ENCODE data around the gene CSH1. TPM values are rescaled to one million over a fixed set of nuclear protein-coding genes. Genes with fewer than 3 reads are reported as not detected.
"Not testable (repeated sequence)": the region's sequence is repeated elsewhere in the genome, so short reads cannot be mapped to it uniquely, and the experiment has no call there.

CSH1 gene
- 1 to 10 TPM in 1 of 4 donors, not detected in 3; 2.7 TPM for polyA plus RNA-seq (ENCODE audit: insufficient read length in 4 of 4)

GRCh38 chr17:63896524-63897354 lies at the start of gene CSH1:
Gene CSH1, minus strand, starts transcription at chr17:63896574. Its CDS starts 63 bp downstream, at chr17:63896511.
- not testable (repeated sequence) for DNase-seq (ENCODE audit: low read depth in 4 of 4, low spot score in 3 of 4)

GRCh38 chr17:63945784-63946439 lies 49.5 kb upstream of the CSH1 start:
- peak in 1 of 4 donors; percentile 51 for DNase-seq (ENCODE audit: low read depth in 4 of 4, low spot score in 3 of 4)

- no peak for DNase-seq (ENCODE audit: low read depth in 4 of 4, low spot score in 3 of 4)
Measured at GRCh38 chr17:63944736-63945499, 48.5 kb upstream of the CSH1 start.

- no peak for DNase-seq (ENCODE audit: low read depth in 4 of 4, low spot score in 3 of 4)
Measured at GRCh38 chr17:63943745-63944144, 47.4 kb upstream of the CSH1 start.

GRCh38 chr17:63942309-63942985 lies 46.1 kb upstream of the CSH1 start:
- DNase-seq (ENCODE audit: low read depth in 4 of 4, low spot score in 3 of 4), result no peak

DNA sequence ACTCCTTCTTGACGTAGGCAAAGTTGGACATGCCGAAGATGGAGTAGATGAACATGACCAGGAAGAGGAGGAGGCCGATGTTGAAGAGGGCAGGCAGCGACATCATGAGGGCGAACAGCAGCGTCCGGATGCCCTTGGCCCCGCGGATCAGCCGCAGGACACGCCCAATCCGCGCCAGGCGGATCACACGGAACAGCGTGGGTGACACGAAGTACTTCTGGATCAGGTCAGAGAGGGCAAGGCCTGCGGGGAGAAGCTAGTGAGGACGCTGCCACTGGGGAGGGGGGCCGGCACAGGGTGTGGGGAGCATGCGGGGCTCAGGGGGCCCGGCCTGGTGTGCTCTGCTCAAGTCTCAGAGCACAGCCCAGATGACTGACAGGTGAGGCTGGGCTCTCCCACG lies 45.4 kb upstream of the CSH1 start:
- no peak for DNase-seq (ENCODE audit: low read depth in 4 of 4, low spot score in 3 of 4)

GRCh38 chr17:63941162-63941561 lies 44.8 kb upstream of the CSH1 start:
- DNase-seq (ENCODE audit: low read depth in 4 of 4, low spot score in 3 of 4), result no peak

DNA sequence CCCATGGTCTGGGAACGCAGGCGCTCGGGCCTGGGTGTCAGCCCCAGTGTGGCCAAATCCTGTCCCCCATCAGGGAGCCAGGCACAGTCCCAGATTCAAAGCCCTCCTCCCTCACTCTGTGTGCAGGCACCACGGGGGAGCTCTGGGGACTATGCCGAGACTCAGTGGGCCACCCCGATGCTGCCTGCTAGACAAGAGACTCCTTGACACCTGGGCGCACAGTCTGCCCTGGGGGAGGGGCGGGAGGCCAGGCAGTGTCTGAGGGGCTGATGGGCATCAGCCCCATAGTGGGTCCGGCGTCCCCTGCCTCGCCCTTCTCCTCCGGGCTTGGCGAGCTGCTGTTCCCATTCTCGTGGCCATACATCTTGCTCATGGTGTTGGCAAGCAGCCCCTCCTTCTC lies 44.2 kb upstream of the CSH1 start:
- no peak for DNase-seq (ENCODE audit: low read depth in 4 of 4, low spot score in 3 of 4)

- no peak for DNase-seq (ENCODE audit: low read depth in 4 of 4, low spot score in 3 of 4)
Measured at GRCh38 chr17:63939884-63940283, 43.5 kb upstream of the CSH1 start.

DNA sequence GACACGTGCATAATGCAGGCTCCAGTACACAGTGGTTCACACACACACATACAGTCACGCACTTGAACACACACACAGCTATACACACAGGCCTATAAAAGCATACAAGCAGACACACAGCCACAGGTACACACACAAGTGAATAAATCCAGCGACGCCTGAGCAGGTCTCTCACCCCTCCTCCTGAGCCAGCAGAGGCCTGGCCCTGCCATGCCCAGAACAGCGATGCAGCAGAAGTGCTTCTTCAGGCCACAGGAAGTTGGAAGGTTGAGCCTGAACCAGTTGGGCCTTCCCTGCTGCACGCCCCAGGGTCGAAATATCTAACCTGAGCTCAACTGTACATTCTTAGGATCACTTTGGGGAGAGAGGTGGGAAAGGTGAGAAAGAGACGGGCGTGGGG lies 43.0 kb upstream of the CSH1 start:
- no peak for DNase-seq (ENCODE audit: low read depth in 4 of 4, low spot score in 3 of 4)

GRCh38 chr17:63937920-63938319 lies 41.5 kb upstream of the CSH1 start:
- DNase-seq (ENCODE audit: low read depth in 4 of 4, low spot score in 3 of 4), result no peak

- DNase-seq (ENCODE audit: low read depth in 4 of 4, low spot score in 3 of 4), result no peak
Measured at GRCh38 chr17:63937319-63937718, 40.9 kb upstream of the CSH1 start.

DNA sequence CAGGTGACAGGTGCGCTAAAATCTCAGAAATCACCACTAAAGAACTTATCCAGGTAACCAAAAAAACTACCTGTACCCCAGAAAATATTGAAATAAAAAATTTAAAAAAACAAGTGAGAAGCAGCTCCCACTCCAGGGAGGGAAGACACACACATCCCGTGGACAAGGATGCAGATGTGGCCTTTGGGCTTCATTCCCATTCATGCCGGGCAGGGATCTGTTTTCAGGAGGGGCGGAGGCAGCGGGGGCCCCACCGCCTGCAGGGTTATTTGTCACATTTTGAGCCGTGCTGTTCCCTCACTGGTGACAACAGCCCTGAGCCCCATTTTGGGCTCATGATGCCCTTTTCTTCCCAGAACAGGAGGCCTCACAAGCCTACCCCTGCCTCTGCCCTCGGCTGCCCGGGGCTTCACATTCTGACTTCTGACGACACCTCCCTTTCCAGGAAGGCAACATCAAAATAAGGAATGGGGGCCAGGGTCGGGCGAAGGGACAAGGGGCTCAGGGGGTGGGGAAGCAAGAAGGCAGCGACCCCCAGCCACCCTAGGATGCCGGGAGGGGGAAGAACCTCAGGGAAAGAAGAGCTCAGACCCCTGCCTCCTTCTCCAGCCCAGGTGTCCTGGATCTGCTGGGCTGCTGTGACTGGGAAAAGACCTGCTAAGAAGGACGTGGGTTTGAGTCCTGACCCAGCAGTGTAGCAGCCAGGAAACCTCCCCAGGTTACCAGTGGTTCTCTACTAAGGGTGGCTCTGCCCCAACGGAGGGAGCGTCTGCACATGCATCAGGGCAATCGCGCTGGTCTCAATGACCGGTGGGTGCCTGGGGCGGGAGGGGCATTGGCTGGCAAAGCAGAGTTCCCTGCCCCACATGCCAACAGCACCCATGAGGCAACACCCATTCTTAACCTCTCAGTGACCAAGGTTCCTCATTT lies 38.1 kb upstream of the CSH1 start:
- no peak for DNase-seq (ENCODE audit: low read depth in 4 of 4, low spot score in 3 of 4)

GRCh38 chr17:63933598-63933997 lies 37.2 kb upstream of the CSH1 start:
- DNase-seq (ENCODE audit: low read depth in 4 of 4, low spot score in 3 of 4), result no peak

- no peak for DNase-seq (ENCODE audit: low read depth in 4 of 4, low spot score in 3 of 4)
Measured at GRCh38 chr17:63932721-63933120, 36.3 kb upstream of the CSH1 start.

DNA sequence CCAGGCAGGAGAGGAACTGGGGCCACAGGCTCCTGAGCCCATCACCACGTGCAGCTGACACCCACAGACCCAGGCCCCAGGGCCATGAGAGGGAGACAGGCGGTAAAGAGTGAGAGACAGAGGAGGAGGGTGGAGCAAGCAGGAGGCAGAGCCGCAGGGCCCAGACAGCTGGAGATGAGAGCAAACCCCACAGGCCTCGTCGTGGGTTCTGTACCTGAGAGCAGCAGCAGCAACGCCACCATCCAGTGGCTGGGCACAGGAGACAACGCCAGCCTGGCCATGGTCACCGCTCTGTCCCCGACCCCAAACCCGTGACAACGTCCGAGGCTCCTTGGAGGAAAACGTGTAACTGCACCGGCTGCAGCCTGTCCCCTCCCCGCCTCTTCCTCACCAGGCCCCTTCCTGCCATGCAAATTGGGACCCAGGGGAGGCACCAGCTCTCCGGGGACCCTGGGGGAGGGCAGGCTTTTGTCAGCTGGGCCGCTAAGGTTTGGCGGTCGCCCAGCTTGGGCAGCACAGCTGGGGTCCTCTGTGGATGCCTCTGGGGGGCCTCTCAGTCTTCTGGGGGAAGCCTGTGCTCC lies 35.7 kb upstream of the CSH1 start, which contains the start of gene CD79B:
Gene CD79B (minus strand): TSS at position 351 of the 581 bp plus-strand sequence. CDS start 70 bp downstream, at position 281.
- no peak for DNase-seq (ENCODE audit: low read depth in 4 of 4, low spot score in 3 of 4)

DNA sequence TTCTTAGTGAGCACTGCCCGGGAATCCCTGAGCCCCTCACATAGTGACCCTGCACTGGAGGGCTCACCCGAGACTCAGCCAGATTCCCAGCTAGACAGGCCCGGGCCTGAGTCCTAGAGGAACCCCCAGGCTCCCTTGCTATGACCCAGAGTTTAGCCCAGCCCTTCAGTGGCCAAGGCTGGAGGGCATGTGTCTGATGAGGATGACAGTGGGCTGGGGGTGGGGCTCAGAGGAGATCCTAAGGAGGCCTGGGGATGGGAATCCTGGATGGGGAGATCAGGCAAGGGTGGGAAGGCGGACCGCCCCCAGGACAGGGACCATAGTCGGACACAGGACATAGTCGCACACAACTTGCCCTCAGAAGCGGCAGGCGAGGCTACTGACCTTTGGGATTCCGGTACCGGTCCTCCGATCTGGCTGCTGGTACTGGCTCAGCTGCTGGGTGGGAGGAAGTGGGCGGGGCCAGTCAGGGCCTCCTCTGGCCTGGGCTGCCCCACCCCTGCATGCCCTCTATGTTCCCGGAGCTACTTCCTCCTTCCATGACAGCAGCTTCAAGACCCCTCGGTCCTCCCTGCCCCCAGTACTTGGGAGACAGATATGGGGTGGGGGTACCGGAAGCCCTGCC lies 34.7 kb upstream of the CSH1 start:
- DNase-seq (ENCODE audit: low read depth in 4 of 4, low spot score in 3 of 4), result no peak

DNA sequence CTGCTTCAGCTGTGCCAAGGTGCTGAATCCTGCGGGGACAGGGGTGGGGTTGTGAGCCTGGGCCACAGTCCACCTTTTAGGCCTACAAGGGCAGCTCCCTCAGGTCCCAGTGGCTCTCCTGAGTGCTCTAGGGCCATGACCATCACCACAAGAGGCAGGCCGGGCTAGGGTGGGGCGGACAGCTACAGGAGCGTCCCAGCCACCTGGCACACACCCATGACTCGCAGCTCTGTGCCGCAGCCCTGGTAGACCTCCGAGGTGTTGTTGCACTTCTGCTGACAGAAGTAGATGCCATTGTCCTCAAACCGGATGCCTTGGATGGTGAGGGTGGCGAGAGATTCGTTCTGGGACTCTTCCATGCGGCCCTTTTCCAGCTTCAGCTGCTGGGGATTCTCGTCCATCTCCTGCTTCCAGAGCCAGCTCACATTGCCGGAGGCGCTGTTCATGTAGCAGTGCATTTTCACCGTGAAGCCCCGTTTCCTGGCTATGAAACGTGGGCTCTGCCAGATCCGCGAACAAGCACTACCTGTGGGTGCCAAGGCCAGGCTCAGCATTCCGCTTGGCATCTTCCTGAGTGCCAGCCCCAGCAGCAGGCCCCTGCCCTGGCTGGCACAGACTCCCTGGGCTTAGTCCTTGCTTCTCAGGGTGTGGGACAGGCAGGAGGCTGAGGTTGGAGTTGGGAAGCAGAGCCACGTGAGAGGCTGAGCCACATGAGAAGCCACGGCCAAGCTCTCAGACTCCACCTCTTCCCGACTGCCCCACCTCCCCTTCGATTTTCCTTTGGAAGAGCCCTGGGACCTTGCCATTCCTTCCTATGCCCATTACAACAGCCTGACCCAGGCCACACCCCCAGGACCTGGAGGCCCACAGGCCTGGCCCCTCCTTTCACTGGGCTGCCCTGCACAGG lies 33.7 kb upstream of the CSH1 start:
- no peak for DNase-seq (ENCODE audit: low read depth in 4 of 4, low spot score in 3 of 4)

Measured in left renal pelvis (tissue), 4 donors.